H1 (cell line): ENCODE results near the gene SASS6. TPM values are rescaled to one million over a fixed set of nuclear protein-coding genes. Genes with fewer than 3 reads are reported as not detected.
A peak's percentile ranks its signal among the peaks of the same experiment; 100 is the strongest.

Experiments
- CTCF ChIA-PET: fragments of 300-600 bp; sonication (Branson Sonifier 250); formaldehyde crosslinking; loops from one replicate; lab custom pipeline; 2021; ENCODE audit not compliant: partially characterized antibody; lab: Charles Lee
- POLR2A ChIA-PET: fragments of 300-600 bp; sonication (Branson Sonifier 250); formaldehyde crosslinking; loops from one replicate; lab custom pipeline; 2021; ENCODE audit warnings: inconsistent platforms; ENCODE audit not compliant: partially characterized antibody; lab: Charles Lee
- DNase-seq, 2 experiments: peaks; one replicate each; pipeline versions ENCODE4 v3.0.0 to v3.0.0-alpha.2; 2010 to 2022; ENCODE audit warnings: low spot score in 2 of 2, low read depth in 1 of 2, mixed read lengths in 1 of 2
- FAIRE-seq: peaks from 2 replicates; lab custom pipeline; 2011; peaks lifted over from hg19 to GRCh38; lab: Jason Lieb, UNC
- H2AFZ ChIP-seq: 2 replicates; pipeline ENCODE4 v1.8.1; 2012; ENCODE audit warnings: low read length, inconsistent platforms
- H2AK5ac ChIP-seq: 2 replicates; pipeline ENCODE4 v1.6.1; 2013; ENCODE audit warnings: low read depth, low read length
- H2BK120ac ChIP-seq: replicated peaks from 2 replicates; pipeline ENCODE3; 2013; ENCODE audit warnings: low read depth, low read length, inconsistent platforms
- H2BK12ac ChIP-seq: 2 replicates; pipeline ENCODE4 v1.6.1; 2013; ENCODE audit warnings: low read depth, low read length
- H2BK15ac ChIP-seq: 2 replicates; pipeline ENCODE4 v1.6.1; 2013; ENCODE audit warnings: low read length
- H2BK20ac ChIP-seq: 2 replicates; pipeline ENCODE4 v1.6.1; 2013; ENCODE audit warnings: low read length
- H2BK5ac ChIP-seq: 2 replicates; pipeline ENCODE4 v1.6.1; 2013; ENCODE audit warnings: low read depth, low read length
- H3K14ac ChIP-seq: 2 replicates; pipeline ENCODE4 v1.6.1; 2013; ENCODE audit warnings: inconsistent platforms; ENCODE audit not compliant: insufficient read length
- H3K18ac ChIP-seq: 2 replicates; pipeline ENCODE4 v1.6.1; 2013; ENCODE audit warnings: low read length; ENCODE audit errors: extremely low read depth
- H3K23ac ChIP-seq: 2 replicates; pipeline ENCODE4 v1.6.1; 2013; ENCODE audit warnings: inconsistent platforms; ENCODE audit not compliant: insufficient read length
- H3K23me2 ChIP-seq: 2 replicates; pipeline ENCODE4 v1.6.1; 2013; ENCODE audit warnings: low read depth, low read length
- H3K27ac ChIP-seq: 2 replicates; pipeline ENCODE4 v1.6.1; 2011; ENCODE audit warnings: low read depth, low read length, inconsistent platforms
- H3K27me3 ChIP-seq, 4 experiments: replicated peaks in 1 of 4; 1 replicate in 1 of 4; 2 replicates in 3 of 4; pipeline versions ENCODE4 v1.6.1 to v1.8.1; 2011 to 2013; ENCODE audit warnings: low read length in 3 of 4, mild to moderate bottlenecking in 3 of 4, inconsistent platforms in 2 of 4, mixed read lengths in 2 of 4, moderate library complexity in 1 of 4; ENCODE audit not compliant: control insufficient read depth in 3 of 4, insufficient read depth in 3 of 4; ENCODE audit errors: extremely low read depth in 1 of 4
- H3K36me3 ChIP-seq, 4 experiments: 2 replicates each; pipeline versions ENCODE4 v1.6.1 to v1.8.1; 2011 to 2013; ENCODE audit warnings: mild to moderate bottlenecking in 4 of 4, low read length in 3 of 4, moderate library complexity in 2 of 4, control low read depth in 1 of 4, inconsistent platforms in 1 of 4; ENCODE audit not compliant: insufficient read depth in 4 of 4, control insufficient read depth in 2 of 4
- H3K4ac ChIP-seq: replicated peaks from 2 replicates; pipeline ENCODE3; 2013; ENCODE audit warnings: low read length, low read depth, mixed read lengths, inconsistent platforms; ENCODE audit not compliant: insufficient read length
- H3K4me1 ChIP-seq, 4 experiments: replicated peaks in 1 of 4; 1 replicate in 1 of 4; 2 replicates in 3 of 4; pipeline versions ENCODE4 v1.6.1 to v1.8.1; 2011 to 2013; ENCODE audit warnings: low read length in 3 of 4, inconsistent platforms in 2 of 4, mixed read lengths in 1 of 4; ENCODE audit not compliant: insufficient read depth in 4 of 4, control insufficient read depth in 3 of 4
- H3K4me2 ChIP-seq, 2 experiments: 2 replicates each; pipeline versions ENCODE4 v1.6.1 to v1.8.1; 2011 to 2013; ENCODE audit warnings: low read depth in 2 of 2, low read length in 2 of 2, control low read depth in 1 of 2, inconsistent platforms in 1 of 2, mild to moderate bottlenecking in 1 of 2; ENCODE audit not compliant: insufficient read depth in 1 of 2
- H3K4me3 ChIP-seq, 4 experiments: fragments of 200-600, 300-600 bp in 1 of 4; sonication (generic), shearing (Covaris generic), sonication (Bioruptor Twin) in 1 of 4; 2 replicates each; pipeline versions ENCODE4 v1.5.1 to v1.8.1; 2011 to 2016; ENCODE audit warnings: low read length in 4 of 4, low read depth in 3 of 4, control low read depth in 2 of 4, inconsistent platforms in 2 of 4, mild to moderate bottlenecking in 2 of 4, mixed read lengths in 1 of 4, moderate library complexity in 1 of 4; ENCODE audit not compliant: insufficient read depth in 2 of 4; ENCODE audit errors: extremely low read depth in 1 of 4
- H3K56ac ChIP-seq: replicated peaks from 2 replicates; pipeline ENCODE3; 2013; ENCODE audit warnings: low read depth, mild to moderate bottlenecking, mixed read lengths, low read length, inconsistent platforms; ENCODE audit not compliant: insufficient read length
- H3K79me1 ChIP-seq: 2 replicates; pipeline ENCODE4 v1.6.1; 2013; ENCODE audit warnings: low read depth, low read length, control low read depth
- H3K79me2 ChIP-seq, 2 experiments: 2 replicates each; pipeline versions ENCODE4 v1.6.1 to v1.8.1; 2012 to 2013; ENCODE audit warnings: low read length in 2 of 2, mild to moderate bottlenecking in 2 of 2, inconsistent platforms in 1 of 2; ENCODE audit not compliant: insufficient read depth in 2 of 2, control insufficient read depth in 1 of 2
- H3K9ac ChIP-seq, 4 experiments: replicated peaks in 1 of 4; 1 replicate in 1 of 4; 2 replicates in 3 of 4; pipeline versions ENCODE4 v1.6.1 to v1.8.1; 2011 to 2013; ENCODE audit warnings: low read depth in 3 of 4, low read length in 3 of 4, control low read depth in 2 of 4, mild to moderate bottlenecking in 2 of 4, moderate library complexity in 2 of 4, inconsistent platforms in 1 of 4; ENCODE audit errors: extremely low read depth in 1 of 4
- H3K9me3 ChIP-seq, 2 experiments: 2 replicates each; pipeline versions ENCODE4 v1.6.1 to v1.8.1; 2012 to 2013; ENCODE audit warnings: mild to moderate bottlenecking in 2 of 2, moderate library complexity in 2 of 2, control low read depth in 1 of 2, inconsistent platforms in 1 of 2, low read depth in 1 of 2, low read length in 1 of 2, mixed read lengths in 1 of 2; ENCODE audit not compliant: insufficient read depth in 2 of 2
- H4K20me1 ChIP-seq, 2 experiments: replicated peaks in 1 of 2; 2 replicates each; pipeline versions ENCODE3 to v1.8.1; 2011 to 2013; ENCODE audit warnings: inconsistent platforms in 2 of 2, low read length in 2 of 2, mild to moderate bottlenecking in 1 of 2; ENCODE audit not compliant: insufficient read depth in 2 of 2, control insufficient read depth in 1 of 2
- H4K5ac ChIP-seq: 2 replicates; pipeline ENCODE4 v1.6.1; 2013; ENCODE audit warnings: low read length, low read depth, mixed read lengths, inconsistent platforms; ENCODE audit not compliant: insufficient read length
- H4K8ac ChIP-seq: 2 replicates; pipeline ENCODE4 v1.8.0; 2013; ENCODE audit warnings: mild to moderate bottlenecking, moderate library complexity, low read length, inconsistent platforms; ENCODE audit not compliant: insufficient read depth; ENCODE audit errors: extremely low read depth
- H4K91ac ChIP-seq: replicated peaks from 2 replicates; pipeline ENCODE3; 2013; ENCODE audit warnings: low read length, mixed read lengths, inconsistent platforms; ENCODE audit not compliant: insufficient read length
- BCL11A ChIP-seq, 2 experiments: IDR thresholded peaks; one replicate each; pipeline ENCODE4 v1.6.1; 2011; ENCODE audit warnings: low read depth in 2 of 2, low read length in 2 of 2, mild to moderate bottlenecking in 2 of 2
- CHD2 ChIP-seq: IDR thresholded peaks from 2 replicates; pipeline ENCODE4 v1.6.1; 2012; ENCODE audit warnings: low read length, improper control_type of control experiment
- KDM1A ChIP-seq: fragments of 200-600, 300-600 bp; sonication (generic); IDR thresholded peaks from 2 replicates; pipeline ENCODE4 v1.7.1; 2016; ENCODE audit warnings: mild to moderate bottlenecking, low read length, borderline replicate concordance
- POLR2AphosphoS5 ChIP-seq: IDR thresholded peaks from 2 replicates; pipeline ENCODE4 v1.6.1; 2011; ENCODE audit warnings: low read depth, low read length
- RAD21 ChIP-seq, 2 experiments: IDR thresholded peaks in 1 of 2; conservative IDR thresholded peaks in 1 of 2; 2 replicates each; pipeline ENCODE4 v1.6.1; 2011; ENCODE audit warnings: low read depth in 2 of 2, low read length in 2 of 2, improper control_type of control experiment in 1 of 2, inconsistent platforms in 1 of 2, mild to moderate bottlenecking in 1 of 2, moderate library complexity in 1 of 2
- SIN3A ChIP-seq, 2 experiments: IDR thresholded peaks in 1 of 2; conservative IDR thresholded peaks in 1 of 2; 2 replicates each; pipeline ENCODE4 v1.6.1; 2011 to 2012; ENCODE audit warnings: low read length in 2 of 2, improper control_type of control experiment in 1 of 2, low read depth in 1 of 2, mild to moderate bottlenecking in 1 of 2
- SIX5 ChIP-seq: IDR thresholded peaks from 2 replicates; pipeline ENCODE4 v1.6.1; 2011; ENCODE audit warnings: mild to moderate bottlenecking, low read depth, low read length
- SP4 ChIP-seq: IDR thresholded peaks from 2 replicates; pipeline ENCODE4 v1.6.1; 2012; ENCODE audit warnings: low read length, inconsistent platforms
- TCF12 ChIP-seq: IDR thresholded peaks from 2 replicates; pipeline ENCODE4 v1.6.1; 2011; ENCODE audit warnings: low read depth, mild to moderate bottlenecking, low read length
- USF2 ChIP-seq: IDR thresholded peaks from 2 replicates; pipeline ENCODE4 v1.6.1; 2011; ENCODE audit warnings: low read length, improper control_type of control experiment
- WGBS, 2 experiments: shearing (Covaris generic) in 1 of 2; methylation state at CpG; one replicate each; pipeline versions ENCODE4 v1.1.6 to v1.1.7; 2013 to 2015; ENCODE audit warnings: low lambda C conversion rate in 2 of 2, mixed read lengths in 2 of 2, inconsistent platforms in 1 of 2, low coverage in 1 of 2, missing lambda C conversion rate in 1 of 2; ENCODE audit not compliant: insufficient replicate concordance in 2 of 2, insufficient coverage in 1 of 2, insufficient read length in 1 of 2; ENCODE audit errors: extremely low coverage in 1 of 2, missing lambda C conversion rate in 1 of 2; 5-methylcytosine and 5-hydroxymethylcytosine counted together
- polyA plus RNA-seq, 7 experiments: library from polyadenylated mRNA; depleted of rRNA in 3 of 7; stranded (reverse) in 5 of 7; unstranded in 2 of 7; fragments of >200 nt in 5 of 7; fragments of 200-250 nt in 2 of 7; gene quantifications; 1 replicate in 5 of 7; 2 replicates in 1 of 7; 4 replicates in 1 of 7; pipeline versions ENCODE4 v1.2.1 to v1.2.3, GENCODE V29; 2011 to 2013; ENCODE audit warnings: missing spikeins in 2 of 7, mixed read lengths in 2 of 7
- total RNA-seq: library from RNA; stranded (reverse); fragmentation: NEBNext Ultra II Directional; extraction: Animal tissue kit (Norgen Biotek cat#: 25700); gene quantifications from 2 replicates; pipeline ENCODE4 v1.2.1, GENCODE V29; 2021
- TF ChIP-seq, protein P1 (sequence below): IDR thresholded peaks from 2 replicates; pipeline ENCODE4 v1.6.1; 2012; ENCODE audit warnings: low read length, inconsistent platforms

SASS6 gene
- total and polyA plus RNA-seq, 2 of the 8 experiments (the other 6 are each of a cell fraction or from before 2014, with no cell fraction given) = 1.2 to 13.8 TPM

DNA sequence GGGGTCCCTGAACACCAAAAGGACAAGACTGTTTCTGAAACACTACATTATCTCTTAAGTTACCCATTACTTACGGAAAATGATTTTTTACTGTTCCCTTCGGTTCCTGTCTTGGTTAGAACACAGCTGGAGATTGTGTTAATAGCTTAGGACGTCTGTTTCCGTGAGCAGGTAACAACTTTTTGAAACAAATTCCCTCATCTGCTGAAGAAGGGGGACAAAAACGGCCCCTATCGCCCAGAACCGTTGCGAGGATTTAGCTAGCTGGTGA is 95.1 kb downstream of the SASS6 start:
- 2% methylated on average over 8 of the region's 8 CpGs; no CpG with 5 or more reads in 1 of the 2 experiments for WGBS, 2 experiments
- Histone ChIP-seq H3K14ac (no peak overlapping the region), H2BK120ac (peak overlapping the region; percentile 87), H3K9ac (peak overlapping the region; percentile 90 to 97 (median 94)), H3K4me2 (peak overlapping the region; percentile 64 to 89), H3K4ac (no peak overlapping the region), H3K23ac (no peak overlapping the region), H2BK5ac (peak overlapping the region; percentile 98), H3K9me3 (no peaks in the 10 kb centered on the region), H4K91ac (no peak overlapping the region), H2BK15ac (no peak overlapping the region), H3K36me3 (no peaks in the 10 kb centered on the region; a peak in 1 of 8 replicates), H3K4me1 (no peaks in the 10 kb centered on the region), H3K23me2 (peaks cover 6% of the 10 kb centered on the region; the same call in 1 of the 2 replicates), H3K56ac (peak overlapping the region; percentile 86), H3K79me1 (no peaks in the 10 kb centered on the region), H3K27ac (peak overlapping the region; percentile 97), H3K27me3 (no peaks in the 10 kb centered on the region), H4K5ac (peak overlapping the region; percentile 94), H2AK5ac (no peak overlapping the region), H3K79me2 (peaks cover 10 to 55% of the 10 kb centered on the region in 2 experiments), H4K8ac (peak overlapping the region; percentile 93), H3K4me3 (peak overlapping the region; percentile 95 to 98 (median 98)), H2BK12ac (no peak overlapping the region), H3K18ac (peak overlapping the region; percentile 96), H2BK20ac (no peak overlapping the region), H4K20me1 (no peaks in the 10 kb centered on the region), H2AFZ (peak overlapping the region; percentile 91)
- ChIA-PET CTCF (interaction anchor here (1.2 to 1.4 kb wide), 2 partner anchors 19 to 227 kb away, joined by 3 to 4 read pairs; no protein-coding TSS in a partner anchor), POLR2A (interaction anchor here (0.8 to 2.9 kb wide), 12 partner anchors 11 to 419 kb away, joined by 3 to 13 read pairs (median 4); partner anchors contain the start of genes AGL, CDC14A, SASS6 and SLC35A3)
- DNase-seq = no peak
- no peak for FAIRE-seq
- TF ChIP-seq POLR2AphosphoS5 (no peak), USF2 (no peak), SIX5 (no peak), RAD21 (IDR thresholded peaks at IDR 0.05 in 1 of 2, conservative IDR thresholded peaks at IDR 0.05 in 1 of 2; ENCODE audit: low read depth in 2 of 2, low read length in 2 of 2) (no peak), TCF12 (no peak), CHD2 (no peak), SP4 (no peak), SIN3A (conservative IDR thresholded peaks at IDR 0.05 in 1 of 2, IDR thresholded peaks at IDR 0.05 in 1 of 2; ENCODE audit: low read depth in 1 of 2, low read length in 2 of 2) (0 out of 4 replicates have a peak, but pooled peaks of 1 of the 2 experiments have one; percentile 44), BCL11A (IDR thresholded peaks at IDR 0.05; ENCODE audit: low read depth in 2 of 2, low read length in 2 of 2) (no peak), KDM1A (no peak)
- TF ChIP-seq, protein P1, sequence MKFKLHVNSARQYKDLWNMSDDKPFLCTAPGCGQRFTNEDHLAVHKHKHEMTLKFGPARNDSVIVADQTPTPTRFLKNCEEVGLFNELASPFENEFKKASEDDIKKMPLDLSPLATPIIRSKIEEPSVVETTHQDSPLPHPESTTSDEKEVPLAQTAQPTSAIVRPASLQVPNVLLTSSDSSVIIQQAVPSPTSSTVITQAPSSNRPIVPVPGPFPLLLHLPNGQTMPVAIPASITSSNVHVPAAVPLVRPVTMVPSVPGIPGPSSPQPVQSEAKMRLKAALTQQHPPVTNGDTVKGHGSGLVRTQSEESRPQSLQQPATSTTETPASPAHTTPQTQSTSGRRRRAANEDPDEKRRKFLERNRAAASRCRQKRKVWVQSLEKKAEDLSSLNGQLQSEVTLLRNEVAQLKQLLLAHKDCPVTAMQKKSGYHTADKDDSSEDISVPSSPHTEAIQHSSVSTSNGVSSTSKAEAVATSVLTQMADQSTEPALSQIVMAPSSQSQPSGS = peak; percentile 72; the same call in 1 of the 2 replicates
